GM12878 (cell line): ENCODE measurements around the gene TMC5. TPM values are rescaled to one million over a fixed set of nuclear protein-coding genes. Genes with fewer than 3 reads are reported as not detected.

Experiments
- ATAC-seq: fragments of 200-7000 bp; cut with Tn5 transposase; 3 replicates; pipeline ENCODE4 v1.9.1; 2020; ENCODE audit warnings: mild to moderate bottlenecking, moderate library complexity
- BruUV-seq: library from RNA; stranded (reverse); fragments of 400-500 nt; replicated peaks from 2 replicates; lab custom pipeline; 2021; lab: Mats Ljungman, UMichigan
- CTCF ChIA-PET: fragments of 300-600 bp; sonication (Branson Sonifier 250); formaldehyde crosslinking; extraction: SDS; loops from one replicate; lab custom pipeline; 2021; ENCODE audit warnings: inconsistent platforms; lab: Yijun Ruan, JAX
- POLR2A ChIA-PET: fragments of 350-600 bp; formaldehyde crosslinking; extraction: SDS; loops from one replicate; lab custom pipeline; 2021; ENCODE audit warnings: inconsistent platforms; lab: Charles Lee
- RAD21 ChIA-PET: fragments of 300-600 bp; sonication (Branson Sonifier 250); formaldehyde crosslinking; loops from one replicate; lab custom pipeline; 2023; ENCODE audit warnings: antibody characterized with exemption; ENCODE audit not compliant: unreplicated experiment; lab: Charles Lee
- SMC1A ChIA-PET: fragments of 300-600 bp; sonication (Branson Sonifier 250); formaldehyde crosslinking; loops from one replicate; lab custom pipeline; 2023; ENCODE audit not compliant: unreplicated experiment, uncharacterized antibody; lab: Charles Lee
- DNase-seq: peaks from one replicate; pipeline ENCODE4 v3.0.0-alpha.2; 2011; ENCODE audit warnings: low read depth, low spot score
- FAIRE-seq: peaks from 3 replicates; lab custom pipeline; 2011; peaks lifted over from hg19 to GRCh38; lab: Jason Lieb, UNC
- H2AFZ ChIP-seq: 2 replicates; pipeline ENCODE4 v1.6.0; 2011; ENCODE audit warnings: low read depth, low read length, control low read depth; ENCODE audit not compliant: control insufficient read depth
- H3K27ac ChIP-seq: 2 replicates; pipeline ENCODE4 v1.5.1; 2011; ENCODE audit warnings: control low read depth; ENCODE audit not compliant: control insufficient read depth, insufficient read depth
- H3K27me3 ChIP-seq, 2 experiments: replicated peaks in 1 of 2; 2 replicates each; pipeline versions ENCODE4 v1.6.0 to v1.6.1; 2011; ENCODE audit warnings: low read length in 1 of 2; ENCODE audit not compliant: control insufficient read depth in 2 of 2, insufficient read depth in 2 of 2
- H3K36me3 ChIP-seq, 2 experiments: 2 replicates each; pipeline ENCODE4 v1.5.1; 2011; ENCODE audit warnings: low read length in 1 of 2; ENCODE audit not compliant: control insufficient read depth in 2 of 2, insufficient read depth in 2 of 2
- H3K4me1 ChIP-seq: 2 replicates; pipeline ENCODE4 v1.6.1; 2011; ENCODE audit warnings: mild to moderate bottlenecking, low read length, moderate library complexity, mixed read lengths; ENCODE audit not compliant: control insufficient read depth, insufficient read depth
- H3K4me2 ChIP-seq: 2 replicates; pipeline ENCODE4 v1.6.0; 2011; ENCODE audit warnings: control low read depth; ENCODE audit not compliant: control insufficient read depth, insufficient read depth
- H3K4me3 ChIP-seq: fragments of 200-600 bp; sonication (generic); 2 replicates; pipeline ENCODE4 v1.5.1; 2016
- H3K79me2 ChIP-seq: 2 replicates; pipeline ENCODE4 v1.6.0; 2011; ENCODE audit warnings: low read length; ENCODE audit not compliant: control insufficient read depth, insufficient read depth
- H3K9ac ChIP-seq: 2 replicates; pipeline ENCODE4 v1.8.0; 2011; ENCODE audit warnings: low read length, control low read depth, mixed read lengths; ENCODE audit not compliant: control insufficient read depth, insufficient read depth
- H3K9me3 ChIP-seq: replicated peaks from 3 replicates; pipeline ENCODE4 v1.5.1; 2011; ENCODE audit warnings: mild to moderate bottlenecking, low read length; ENCODE audit not compliant: control insufficient read depth, insufficient read depth
- H4K20me1 ChIP-seq: 2 replicates; pipeline ENCODE4 v1.6.0; 2011; ENCODE audit not compliant: control insufficient read depth, insufficient read depth
- BACH1 ChIP-seq: fragments of 450-650 bp; IDR thresholded peaks from 2 replicates; pipeline ENCODE4 v1.6.1; 2017; ENCODE audit warnings: mild to moderate bottlenecking, borderline replicate concordance
- EED ChIP-seq: sonication (generic); IDR thresholded peaks from 2 replicates; pipeline ENCODE4 v1.6.1; 2016; ENCODE audit warnings: antibody characterized with exemption, low read depth
- ESRRA ChIP-seq: IDR thresholded peaks from 2 replicates; pipeline ENCODE4 v1.6.1; 2012; ENCODE audit warnings: mild to moderate bottlenecking, low read length, improper control_type of control experiment
- NRF1 ChIP-seq: conservative IDR thresholded peaks from 2 replicates; pipeline ENCODE4 v1.6.1; 2011; ENCODE audit warnings: mild to moderate bottlenecking, low read depth, low read length, improper control_type of control experiment
- SMAD5 ChIP-seq: IDR thresholded peaks from 2 replicates; pipeline ENCODE4 v1.6.1; 2016; ENCODE audit warnings: antibody characterized with exemption, low read depth
- SUZ12 ChIP-seq: fragments of 200-600 bp; sonication (generic); IDR thresholded peaks from one replicate; pipeline ENCODE4 v1.6.1; 2018; ENCODE audit warnings: antibody characterized with exemption, mild to moderate bottlenecking; ENCODE audit not compliant: unreplicated experiment
- TCF12 ChIP-seq: IDR thresholded peaks from 2 replicates; pipeline ENCODE4 v1.6.1; 2011; ENCODE audit warnings: low read depth, mild to moderate bottlenecking, low read length
- TCF7 ChIP-seq: IDR thresholded peaks from 2 replicates; pipeline ENCODE4 v1.6.1; 2014; ENCODE audit warnings: antibody characterized with exemption, borderline replicate concordance
- ZNF384 ChIP-seq: IDR thresholded peaks from 2 replicates; pipeline ENCODE4 v1.6.1; 2012; ENCODE audit warnings: low read depth, mild to moderate bottlenecking, low read length, improper control_type of control experiment, borderline replicate concordance
- in situ Hi-C: fragments of 300-500 bp; cut with MboI; formaldehyde crosslinking; loops from 9 replicates; pipeline ENCODE4 v1.14.3; 2018; ENCODE audit warnings: mixed read lengths
- intact Hi-C: fragments of 100-400 bp; cut with micrococcal nuclease; formaldehyde crosslinking; loops from one replicate; pipeline ENCODE4 v1.14.2; 2022; ENCODE audit not compliant: unreplicated experiment
- polyA plus RNA-seq, 11 experiments: library from polyadenylated mRNA; depleted of rRNA in 4 of 11; unstranded in 6 of 11; stranded (reverse) in 5 of 11; fragments of >200 nt; fragmentation: Nextera tagmentation in 4 of 11; fragmentation: Illumina TruSeq in 1 of 11; extraction: Ambion mirVana in 4 of 11; extraction: Trizol in 1 of 11; gene quantifications; 1 replicate in 1 of 11; 2 replicates in 10 of 11; pipeline versions ENCODE4 v1.2.1 to v1.2.3, GENCODE V29; 2011 to 2016; ENCODE audit warnings: inconsistent platforms in 2 of 11, missing spikeins in 2 of 11, low read depth in 1 of 11
- total RNA-seq, 4 experiments: library from RNA; depleted of rRNA in 3 of 4; stranded (reverse); fragments of >200 nt in 3 of 4; fragmentation: Illumina TruSeq in 1 of 4; extraction: Trizol in 1 of 4; gene quantifications; 2 replicates each; pipeline versions ENCODE4 v1.2.1 to v1.2.3, GENCODE V29; 2013 to 2021
- TF ChIP-seq, protein P1 (sequence below): fragments of 450-650 bp; IDR thresholded peaks from 2 replicates; pipeline ENCODE4 v1.6.1; 2017; ENCODE audit warnings: mild to moderate bottlenecking, low read depth, inconsistent platforms; ENCODE audit not compliant: poor library complexity, severe bottlenecking
- TF ChIP-seq, protein P2 (sequence below), 3 experiments: IDR thresholded peaks in 2 of 3; conservative IDR thresholded peaks in 1 of 3; 2 replicates each; pipeline ENCODE4 v1.5.1; 2011; ENCODE audit warnings: low read depth in 3 of 3, low read length in 3 of 3, mild to moderate bottlenecking in 3 of 3, control low read depth in 2 of 3, moderate library complexity in 2 of 3, inconsistent platforms in 1 of 3, mixed read lengths in 1 of 3; ENCODE audit not compliant: control insufficient read depth in 2 of 3, insufficient read depth in 1 of 3; ENCODE audit errors: extremely low read depth in 1 of 3
- TF ChIP-seq, protein P3 (sequence below): IDR thresholded peaks from 2 replicates; pipeline ENCODE4 v1.6.1; 2012; ENCODE audit warnings: low read depth, low read length, improper control_type of control experiment

The TMC5 gene
- total and polyA plus RNA-seq, 10 of the 15 experiments (the other 5 are each of a cell fraction or from before 2014, with no cell fraction given), result 0.01 to 0.10 (median 0.07) TPM; not detected in 5

DNA sequence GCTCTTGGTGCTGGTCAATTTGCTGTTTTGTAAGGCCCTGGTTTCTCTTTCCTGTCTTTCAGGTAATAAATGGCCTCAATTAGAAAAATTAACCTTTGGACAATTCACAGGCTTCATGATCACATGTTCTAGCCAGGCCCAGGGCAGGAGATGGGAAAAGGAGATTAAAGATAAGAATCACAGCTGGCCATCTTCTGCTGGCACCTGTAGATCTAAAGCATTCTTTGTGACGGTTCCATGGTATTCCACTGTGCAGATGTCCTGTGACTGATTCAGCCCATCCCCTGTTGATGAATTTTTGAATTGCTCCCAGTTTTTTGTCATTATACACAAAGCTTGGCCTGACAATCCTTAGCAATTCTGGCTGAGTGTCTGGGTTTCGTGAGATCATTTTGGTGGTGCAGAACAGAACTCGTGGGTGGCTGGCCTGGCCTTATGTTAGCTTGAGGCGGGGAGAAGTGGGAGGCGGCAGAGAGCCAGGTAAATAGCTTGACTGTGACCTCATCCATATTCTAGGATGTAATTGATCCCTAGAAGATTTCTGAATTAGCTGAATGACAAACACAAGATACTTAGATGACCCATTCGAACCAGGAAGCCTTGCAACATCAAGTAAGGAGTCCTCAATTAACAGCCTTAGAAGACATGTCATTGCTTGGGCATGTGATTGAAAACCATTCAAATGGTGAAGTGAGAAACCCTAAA lies 14.1 kb downstream of the TMC5 start (continued):
- TF ChIP-seq ZNF384 (no peak), SUZ12 (no peak)

DNA sequence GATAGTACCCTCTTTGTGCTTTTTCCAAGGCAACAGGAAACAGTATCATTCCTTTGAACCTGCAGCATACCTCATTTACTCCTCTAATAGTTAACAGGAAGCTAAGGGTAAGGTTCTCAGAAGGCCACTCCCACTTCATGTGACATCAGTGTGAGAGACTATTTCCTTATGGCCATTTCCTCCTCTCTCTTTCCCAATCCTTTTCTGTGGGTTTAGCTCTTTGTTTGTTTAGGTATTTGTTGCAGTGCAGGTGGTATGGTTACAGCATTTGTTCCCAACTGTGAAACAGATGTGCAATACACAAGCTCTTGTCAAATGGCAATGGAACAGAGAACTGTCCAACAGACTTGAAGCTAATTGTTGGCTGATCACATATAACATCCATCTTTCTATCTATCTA lies 14.7 kb downstream of the TMC5 start:
- no peak overlapping the region for H3K4me3 ChIP-seq
- CTCF ChIA-PET, result no interaction called here
- no TSS peak for BruUV-seq
- SMC1A ChIA-PET, result interaction anchor here (0.7 to 1.2 kb wide), 2 partner anchors 15 to 25 kb away, joined by 3 to 4 read pairs; no protein-coding TSS in a partner anchor
- ATAC-seq, result no peak
- H4K20me1 ChIP-seq, result no peaks in the 10 kb centered on the region
- no peak for TF ChIP-seq NRF1
- no peak for TF ChIP-seq ESRRA
- TF ChIP-seq TCF12, result no peak
- TF ChIP-seq BACH1, result no peak
- no peak for TF ChIP-seq SUZ12
- TF ChIP-seq SMAD5, result no peak
- TF ChIP-seq, protein P1, sequence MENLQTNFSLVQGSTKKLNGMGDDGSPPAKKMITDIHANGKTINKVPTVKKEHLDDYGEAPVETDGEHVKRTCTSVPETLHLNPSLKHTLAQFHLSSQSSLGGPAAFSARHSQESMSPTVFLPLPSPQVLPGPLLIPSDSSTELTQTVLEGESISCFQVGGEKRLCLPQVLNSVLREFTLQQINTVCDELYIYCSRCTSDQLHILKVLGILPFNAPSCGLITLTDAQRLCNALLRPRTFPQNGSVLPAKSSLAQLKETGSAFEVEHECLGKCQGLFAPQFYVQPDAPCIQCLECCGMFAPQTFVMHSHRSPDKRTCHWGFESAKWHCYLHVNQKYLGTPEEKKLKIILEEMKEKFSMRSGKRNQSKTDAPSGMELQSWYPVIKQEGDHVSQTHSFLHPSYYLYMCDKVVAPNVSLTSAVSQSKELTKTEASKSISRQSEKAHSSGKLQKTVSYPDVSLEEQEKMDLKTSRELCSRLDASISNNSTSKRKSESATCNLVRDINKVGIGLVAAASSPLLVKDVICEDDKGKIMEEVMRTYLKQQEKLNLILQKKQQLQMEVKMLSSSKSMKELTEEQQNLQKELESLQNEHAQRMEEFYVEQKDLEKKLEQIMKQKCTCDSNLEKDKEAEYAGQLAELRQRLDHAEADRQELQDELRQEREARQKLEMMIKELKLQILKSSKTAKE, result no peak
- TF ChIP-seq, protein P2, sequence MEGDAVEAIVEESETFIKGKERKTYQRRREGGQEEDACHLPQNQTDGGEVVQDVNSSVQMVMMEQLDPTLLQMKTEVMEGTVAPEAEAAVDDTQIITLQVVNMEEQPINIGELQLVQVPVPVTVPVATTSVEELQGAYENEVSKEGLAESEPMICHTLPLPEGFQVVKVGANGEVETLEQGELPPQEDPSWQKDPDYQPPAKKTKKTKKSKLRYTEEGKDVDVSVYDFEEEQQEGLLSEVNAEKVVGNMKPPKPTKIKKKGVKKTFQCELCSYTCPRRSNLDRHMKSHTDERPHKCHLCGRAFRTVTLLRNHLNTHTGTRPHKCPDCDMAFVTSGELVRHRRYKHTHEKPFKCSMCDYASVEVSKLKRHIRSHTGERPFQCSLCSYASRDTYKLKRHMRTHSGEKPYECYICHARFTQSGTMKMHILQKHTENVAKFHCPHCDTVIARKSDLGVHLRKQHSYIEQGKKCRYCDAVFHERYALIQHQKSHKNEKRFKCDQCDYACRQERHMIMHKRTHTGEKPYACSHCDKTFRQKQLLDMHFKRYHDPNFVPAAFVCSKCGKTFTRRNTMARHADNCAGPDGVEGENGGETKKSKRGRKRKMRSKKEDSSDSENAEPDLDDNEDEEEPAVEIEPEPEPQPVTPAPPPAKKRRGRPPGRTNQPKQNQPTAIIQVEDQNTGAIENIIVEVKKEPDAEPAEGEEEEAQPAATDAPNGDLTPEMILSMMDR (IDR thresholded peaks at IDR 0.05 in 2 of 3, conservative IDR thresholded peaks at IDR 0.05 in 1 of 3; ENCODE audit: control insufficient read depth in 2 of 3, extremely low read depth in 1 of 3, insufficient read depth in 1 of 3, low read depth in 3 of 3, low read length in 3 of 3), result no peak
- TF ChIP-seq TCF7, result no peak
- TF ChIP-seq, protein P3, sequence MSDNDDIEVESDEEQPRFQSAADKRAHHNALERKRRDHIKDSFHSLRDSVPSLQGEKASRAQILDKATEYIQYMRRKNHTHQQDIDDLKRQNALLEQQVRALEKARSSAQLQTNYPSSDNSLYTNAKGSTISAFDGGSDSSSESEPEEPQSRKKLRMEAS, result no peak
- no peak for TF ChIP-seq EED
- no peak for TF ChIP-seq ZNF384
- H3K4me2 ChIP-seq, result no peak overlapping the region
- no peak for FAIRE-seq
- in situ Hi-C loops (no loop called here), intact Hi-C loops (no loop called here)
- no peaks in the 10 kb centered on the region for H3K27me3 ChIP-seq
- peaks cover 6% of the 10 kb centered on the region; the same call in 1 of the 2 replicates for H3K4me1 ChIP-seq
- RAD21 ChIA-PET, result no interaction called here
- no peaks in the 10 kb centered on the region for H3K36me3 ChIP-seq
- H2AFZ ChIP-seq, result no peak overlapping the region
- POLR2A ChIA-PET, result no interaction called here
- no peak for DNase-seq
- no peak overlapping the region for H3K9ac ChIP-seq
- H3K27ac ChIP-seq, result no peak overlapping the region
- H3K79me2 ChIP-seq, result no peaks in the 10 kb centered on the region
- no peaks in the 10 kb centered on the region for H3K9me3 ChIP-seq
